Esophagus squamous epithelium (tissue), 5 donors: ENCODE data around the gene ZSCAN25. TPM values are rescaled to one million over a fixed set of nuclear protein-coding genes. Genes with fewer than 3 reads are reported as not detected.
A peak's percentile ranks its signal among the peaks of the same experiment; 100 is the strongest.
"Not testable (repeated sequence)": the region's sequence is repeated elsewhere in the genome, so short reads cannot be mapped to it uniquely, and the experiment has no call there.

Experiments
- DNase-seq: peaks from one replicate; lab custom pipeline; 2025; lab: John Stamatoyannopoulos, UW
- H3K27ac ChIP-seq, 4 donors: fragments of 200-600 bp; sonication (generic); one replicate each; pipeline ENCODE4 v1.5.1; 2016 to 2019; ENCODE audit warnings: mild to moderate bottlenecking in 1 of 4
- H3K27me3 ChIP-seq, 4 donors: fragments of 200-600 bp; sonication (generic); 1 replicate in 3 of 4; 2 replicates in 1 of 4; pipeline versions ENCODE4 v1.5.1 to v1.6.0; 2017 to 2021; ENCODE audit warnings: antibody characterized with exemption in 1 of 4
- H3K36me3 ChIP-seq, 3 donors: fragments of 200-600 bp; sonication (generic); one replicate each; pipeline ENCODE4 v1.5.1; 2016 to 2019
- H3K4me1 ChIP-seq, 3 donors: fragments of 200-600 bp; sonication (generic); one replicate each; pipeline ENCODE4 v1.5.1; 2017 to 2019
- H3K4me3 ChIP-seq, 4 donors: fragments of 200-600 bp; sonication (generic); 1 replicate in 3 of 4; 2 replicates in 1 of 4; pipeline ENCODE4 v1.5.1; 2016 to 2019; ENCODE audit warnings: mild to moderate bottlenecking in 2 of 4, moderate library complexity in 1 of 4
- H3K9me3 ChIP-seq, 3 donors: fragments of 200-600 bp; sonication (generic); one replicate each; pipeline ENCODE4 v1.5.1; 2016 to 2019
- POLR2A ChIP-seq, 4 donors: fragments of 450-650 bp; IDR thresholded peaks; one replicate each; pipeline ENCODE4 v1.6.1; 2017; ENCODE audit warnings: antibody characterized with exemption in 4 of 4, mild to moderate bottlenecking in 4 of 4, moderate library complexity in 3 of 4
- WGBS, 2 donors: methylation state at CpG; one replicate each; pipeline ENCODE4 v1.1.5; 2018; 5-methylcytosine and 5-hydroxymethylcytosine counted together
- intact Hi-C: fragments of 100-400 bp; cut with DNase I; formaldehyde crosslinking; loops from one replicate; pipeline ENCODE4 v1.15.0; 2022
- total RNA-seq, 4 donors: library from RNA; depleted of rRNA; stranded (reverse); fragments of >200 nt; gene quantifications; one replicate each; pipeline ENCODE4 v1.1.0, GENCODE V29; 2016
- TF ChIP-seq, protein P1 (sequence below), 6 experiments: fragments of 450-650 bp in 4 of 6; fragments of 200-600 bp in 2 of 6; sonication (generic) in 2 of 6; IDR thresholded peaks; one replicate each; pipeline ENCODE4 v1.5.1; 2016 to 2019; ENCODE audit warnings: antibody characterized with exemption in 6 of 6, mild to moderate bottlenecking in 4 of 6, moderate library complexity in 4 of 6
- donor health status: DM: yes; HTN: yes; CAD: no.

ZSCAN25 gene
- total RNA-seq, result 10 to 100 TPM in 3 of 4 donors, 1 to 10 TPM in 1; 8.0 to 19.1 (median 14.9) TPM

GRCh38 chr7:99616359-99617191 is at the start of gene ZSCAN25:
ZSCAN25 (plus strand) TSS chr7:99616946; CDS start chr7:99619607, 2,661 bp downstream.
- Histone ChIP-seq H3K9me3 (no peaks in the 10 kb centered on the region), H3K4me1 (peaks cover 13 to 25% (median 19%) of the 10 kb centered on the region in 3 donors), H3K4me3 (peak within 1 kb of the TSS; percentile 70 to 99 (median 73)), H3K36me3 (peaks cover 4 to 34% (median 10%) of the 10 kb centered on the region in 3 donors), H3K27me3 (no peaks in the 10 kb centered on the region), H3K27ac (peak within 1 kb of the TSS; percentile 85 to 94 (median 90))
- 0 to 2% methylated on average over 11 to 16 of the region's 60 CpGs for WGBS, 2 donors
- intact Hi-C loops, result no loop called here
- peak in 2 of 4 donors; percentile 54 to 56 for TF ChIP-seq POLR2A (IDR thresholded peaks at IDR 0.05)
- TF ChIP-seq, protein P1, sequence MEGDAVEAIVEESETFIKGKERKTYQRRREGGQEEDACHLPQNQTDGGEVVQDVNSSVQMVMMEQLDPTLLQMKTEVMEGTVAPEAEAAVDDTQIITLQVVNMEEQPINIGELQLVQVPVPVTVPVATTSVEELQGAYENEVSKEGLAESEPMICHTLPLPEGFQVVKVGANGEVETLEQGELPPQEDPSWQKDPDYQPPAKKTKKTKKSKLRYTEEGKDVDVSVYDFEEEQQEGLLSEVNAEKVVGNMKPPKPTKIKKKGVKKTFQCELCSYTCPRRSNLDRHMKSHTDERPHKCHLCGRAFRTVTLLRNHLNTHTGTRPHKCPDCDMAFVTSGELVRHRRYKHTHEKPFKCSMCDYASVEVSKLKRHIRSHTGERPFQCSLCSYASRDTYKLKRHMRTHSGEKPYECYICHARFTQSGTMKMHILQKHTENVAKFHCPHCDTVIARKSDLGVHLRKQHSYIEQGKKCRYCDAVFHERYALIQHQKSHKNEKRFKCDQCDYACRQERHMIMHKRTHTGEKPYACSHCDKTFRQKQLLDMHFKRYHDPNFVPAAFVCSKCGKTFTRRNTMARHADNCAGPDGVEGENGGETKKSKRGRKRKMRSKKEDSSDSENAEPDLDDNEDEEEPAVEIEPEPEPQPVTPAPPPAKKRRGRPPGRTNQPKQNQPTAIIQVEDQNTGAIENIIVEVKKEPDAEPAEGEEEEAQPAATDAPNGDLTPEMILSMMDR (IDR thresholded peaks at IDR 0.05), result peak in 4 of 6 experiments; percentile 4 to 31 (median 12)
- DNase-seq, result peak; percentile 40

DNA sequence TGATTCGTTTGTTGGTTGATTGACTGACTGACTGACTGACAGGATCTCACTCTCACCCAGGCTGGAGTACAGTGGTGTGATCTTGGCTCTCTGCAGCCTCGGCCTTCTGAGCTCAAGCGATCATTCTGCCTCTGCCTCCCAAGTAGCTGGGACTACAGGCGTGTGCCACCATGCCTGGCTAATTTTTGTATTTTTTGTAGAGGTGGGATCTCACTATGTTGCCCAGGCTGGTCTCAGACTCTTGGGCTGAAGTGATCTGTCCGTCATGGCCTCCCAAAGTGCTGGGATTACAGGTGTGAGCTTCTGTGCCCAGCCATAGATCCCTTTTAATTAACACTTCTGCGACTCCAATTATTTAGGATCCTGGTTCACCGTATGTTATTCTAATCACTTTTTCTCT is 48.0 kb upstream of the ZSCAN25 start:
- H3K4me3 ChIP-seq, H3K9me3 ChIP-seq, H3K27ac ChIP-seq, DNase-seq, H3K27me3 ChIP-seq, intact Hi-C loops: not testable (repeated sequence)
- Histone ChIP-seq H3K36me3 (peaks cover 10 to 100% (median 11%) of the 10 kb centered on the region in 3 donors), H3K4me1 (peaks cover 0 to 28% (median 3%) of the 10 kb centered on the region in 3 donors)
- WGBS, 2 donors, result 95% methylated on average over 7 of the region's 7 CpGs

GRCh38 chr7:99571768-99572167 is 45.0 kb upstream of the ZSCAN25 start:
- Histone ChIP-seq H3K27me3 (no peaks in the 10 kb centered on the region), H3K4me1 (no peaks in the 10 kb centered on the region), H3K27ac (no peak overlapping the region), H3K36me3 (peaks cover 4 to 73% (median 7%) of the 10 kb centered on the region in 3 donors), H3K9me3 (no peaks in the 10 kb centered on the region), H3K4me3 (no peak overlapping the region)
- intact Hi-C loops, result no loop called here
- TF ChIP-seq, protein P1 (IDR thresholded peaks at IDR 0.05), result no peak
- TF ChIP-seq POLR2A (IDR thresholded peaks at IDR 0.05), result no peak
- no peak for DNase-seq
- WGBS, 2 donors, result 86 to 97% methylated on average over 3 of the region's 3 CpGs

- Histone ChIP-seq H3K9me3 (no peaks in the 10 kb centered on the region), H3K4me3 (no peak overlapping the region), H3K36me3 (peaks cover 4 to 58% (median 7%) of the 10 kb centered on the region in 3 donors), H3K27ac (no peak overlapping the region), H3K27me3 (no peaks in the 10 kb centered on the region), H3K4me1 (no peaks in the 10 kb centered on the region)
- DNase-seq, result no peak
- TF ChIP-seq, protein P1 (IDR thresholded peaks at IDR 0.05), result no peak
- no peak for TF ChIP-seq POLR2A (IDR thresholded peaks at IDR 0.05)
- intact Hi-C loops, result no loop called here
- 82 to 100% methylated on average over 1 of the region's 1 CpG for WGBS, 2 donors
Observed at GRCh38 chr7:99573257-99573656, 43.5 kb upstream of the ZSCAN25 start.

- H3K4me1 ChIP-seq, result peaks cover 0 to 22% (median 7%) of the 10 kb centered on the region in 3 donors
- DNase-seq, result no peak
- peaks cover 3 to 28% (median 4%) of the 10 kb centered on the region in 3 donors for H3K36me3 ChIP-seq
- H3K27me3 ChIP-seq, result no peaks in the 10 kb centered on the region
- TF ChIP-seq, protein P1 (IDR thresholded peaks at IDR 0.05), result no peak
- no peak for TF ChIP-seq POLR2A (IDR thresholded peaks at IDR 0.05)
- no peaks in the 10 kb centered on the region for H3K9me3 ChIP-seq
- WGBS, 2 donors, result 66 to 79% methylated on average over 3 of the region's 3 CpGs
- H3K27ac ChIP-seq, result no peak overlapping the region
- no peak overlapping the region for H3K4me3 ChIP-seq
- intact Hi-C loops, result no loop called here
Observed at GRCh38 chr7:99576251-99576650, 40.5 kb upstream of the ZSCAN25 start.
